IPS-20b (cell line): ENCODE measurements around the gene ASCC1.

ENCODE experiments used
- H3K27ac ChIP-seq: one replicate; pipeline ENCODE4 v1.5.1; 2013; ENCODE audit warnings: low read length
- H3K27me3 ChIP-seq: 2 replicates; pipeline ENCODE4 v1.6.1; 2013; ENCODE audit warnings: mild to moderate bottlenecking, low read length, inconsistent platforms; ENCODE audit not compliant: insufficient read depth
- H3K36me3 ChIP-seq: 2 replicates; pipeline ENCODE4 v1.6.1; 2013; ENCODE audit warnings: low read depth, mild to moderate bottlenecking, inconsistent platforms, low read length, moderate library complexity; ENCODE audit not compliant: insufficient read depth
- H3K4me1 ChIP-seq: 2 replicates; pipeline ENCODE4 v1.6.1; 2013; ENCODE audit warnings: mild to moderate bottlenecking, control low read depth, inconsistent platforms, low read length, moderate library complexity; ENCODE audit not compliant: insufficient read depth
- H3K4me3 ChIP-seq: 2 replicates; pipeline ENCODE4 v1.5.1; 2013; ENCODE audit warnings: mild to moderate bottlenecking, low read length, inconsistent platforms
- H3K9ac ChIP-seq: 2 replicates; pipeline ENCODE4 v1.6.1; 2013; ENCODE audit warnings: low read depth, mild to moderate bottlenecking, inconsistent platforms, low read length, moderate library complexity
- H3K9me3 ChIP-seq: 2 replicates; pipeline ENCODE4 v1.6.1; 2013; ENCODE audit warnings: mild to moderate bottlenecking, low read depth, low read length, inconsistent platforms; ENCODE audit not compliant: insufficient read depth

Gene ASCC1

DNA sequence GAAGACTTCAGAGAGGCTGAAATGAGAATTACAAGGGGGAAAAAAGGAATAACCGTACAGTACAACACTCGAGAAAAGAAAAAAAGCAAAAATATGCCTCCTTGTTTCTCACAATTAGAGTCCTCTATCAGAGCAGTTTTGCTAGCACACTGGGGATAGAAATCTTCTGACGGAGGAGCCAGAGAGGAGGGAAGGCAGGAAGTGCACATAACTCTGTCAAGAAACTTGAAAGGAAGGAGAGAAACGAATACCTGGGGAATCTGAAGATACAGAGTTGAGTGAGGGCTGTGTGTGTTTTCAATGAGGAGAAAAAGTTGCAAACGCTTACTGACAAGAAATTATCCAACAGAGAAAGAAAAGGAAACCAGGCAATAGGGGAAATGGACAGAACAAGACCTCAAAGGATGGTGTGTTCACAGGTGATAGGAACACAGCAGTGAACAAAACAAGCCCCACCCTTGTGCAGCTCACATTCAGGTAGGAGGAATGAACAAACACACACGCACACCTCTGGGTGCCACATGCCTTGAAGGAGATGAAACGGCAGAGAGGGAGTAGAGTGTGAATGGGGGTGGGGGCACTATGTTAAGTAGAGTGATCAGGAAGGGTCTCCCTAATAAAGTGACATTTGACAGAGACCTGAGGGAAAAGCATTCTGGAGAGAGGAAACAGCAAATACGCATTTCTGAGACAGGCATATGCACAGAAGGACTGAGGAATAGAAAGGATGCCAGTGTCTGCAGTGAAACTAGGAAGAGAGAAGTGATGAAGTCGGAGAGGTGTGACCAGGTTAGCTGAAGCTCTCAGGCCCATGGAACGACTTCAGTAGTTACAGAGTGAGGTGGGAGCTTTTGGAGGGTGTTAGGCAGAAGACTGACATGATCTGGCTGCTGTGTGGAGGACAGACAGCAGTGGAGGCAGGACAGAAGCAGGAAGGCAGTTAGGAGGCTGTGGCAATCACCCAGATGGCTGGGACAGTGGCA is 81.0 kb downstream of the ASCC1 start:
- H3K36me3 ChIP-seq: no peaks in the 10 kb centered on the region; the same call in 1 of the 2 replicates
- no peak overlapping the region for H3K9ac ChIP-seq
- no peak overlapping the region for H3K4me3 ChIP-seq
- no peaks in the 10 kb centered on the region for H3K9me3 ChIP-seq
- H3K27me3 ChIP-seq: no peaks in the 10 kb centered on the region
- no peak overlapping the region for H3K27ac ChIP-seq
- H3K4me1 ChIP-seq: peaks cover 7% of the 10 kb centered on the region

- Histone ChIP-seq H3K9me3 (no peaks in the 10 kb centered on the region), H3K4me3 (no peak overlapping the region), H3K4me1 (no peaks in the 10 kb centered on the region), H3K9ac (no peak overlapping the region), H3K27me3 (no peaks in the 10 kb centered on the region), H3K27ac (no peak overlapping the region), H3K36me3 (no peaks in the 10 kb centered on the region; the same call in 1 of the 2 replicates)
These were observed 82.6 kb downstream of the ASCC1 start for GRCh38 chr10:72133517-72133916.

DNA sequence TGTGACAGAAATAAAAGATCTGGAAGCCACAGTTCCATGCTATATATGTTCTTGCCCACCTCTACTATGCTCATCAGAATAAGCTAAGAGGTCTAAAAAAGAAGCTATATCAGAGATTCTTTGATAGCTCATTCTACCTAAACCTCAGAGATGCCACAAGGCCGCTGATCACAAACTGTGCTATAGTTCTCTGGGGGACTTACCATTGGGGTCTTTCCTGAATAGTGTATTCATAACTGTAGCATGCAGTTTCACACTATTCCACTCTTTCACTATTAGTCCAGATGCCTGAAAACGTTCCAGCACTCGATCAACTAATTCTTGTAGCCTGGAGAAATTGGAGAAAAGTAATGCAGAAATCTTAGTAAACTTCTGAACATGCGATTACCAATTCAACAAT is 83.2 kb downstream of the ASCC1 start:
- Histone ChIP-seq H3K9me3 (no peaks in the 10 kb centered on the region), H3K4me1 (no peaks in the 10 kb centered on the region), H3K36me3 (no peaks in the 10 kb centered on the region; the same call in 1 of the 2 replicates), H3K4me3 (no peak overlapping the region), H3K27ac (no peak overlapping the region), H3K9ac (no peak overlapping the region), H3K27me3 (no peaks in the 10 kb centered on the region)

- H3K27ac ChIP-seq: no peak overlapping the region
- H3K9ac ChIP-seq: no peak overlapping the region
- H3K27me3 ChIP-seq: no peaks in the 10 kb centered on the region
- no peaks in the 10 kb centered on the region for H3K9me3 ChIP-seq
- H3K4me1 ChIP-seq: peaks cover 6% of the 10 kb centered on the region; the same call in 1 of the 2 replicates
- H3K4me3 ChIP-seq: no peak overlapping the region
- H3K36me3 ChIP-seq: no peaks in the 10 kb centered on the region; the same call in 1 of the 2 replicates
These were observed 88.5 kb downstream of the ASCC1 start for GRCh38 chr10:72127571-72127970.

DNA sequence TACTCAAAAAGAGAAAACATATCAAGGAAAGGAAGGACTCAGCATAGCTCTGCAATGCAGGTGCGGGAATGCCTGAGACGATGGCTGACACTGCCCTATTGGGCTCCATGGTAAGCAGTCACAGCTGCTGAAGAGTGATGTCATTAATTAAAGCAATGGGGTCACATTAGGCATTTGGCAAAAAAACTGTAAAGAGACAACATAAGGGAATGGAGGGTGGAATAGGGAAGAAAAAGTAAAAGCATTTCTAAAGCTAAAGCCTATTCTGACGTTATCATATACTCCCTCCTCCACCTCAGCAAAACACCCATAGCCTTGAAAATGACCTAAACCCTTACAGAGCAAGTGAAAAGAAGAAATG is 89.2 kb downstream of the ASCC1 start:
- Histone ChIP-seq H3K4me3 (no peak overlapping the region), H3K4me1 (peaks cover 6% of the 10 kb centered on the region; the same call in 1 of the 2 replicates), H3K9ac (no peak overlapping the region), H3K27ac (no peak overlapping the region), H3K9me3 (no peaks in the 10 kb centered on the region), H3K36me3 (no peaks in the 10 kb centered on the region), H3K27me3 (no peaks in the 10 kb centered on the region)

DNA sequence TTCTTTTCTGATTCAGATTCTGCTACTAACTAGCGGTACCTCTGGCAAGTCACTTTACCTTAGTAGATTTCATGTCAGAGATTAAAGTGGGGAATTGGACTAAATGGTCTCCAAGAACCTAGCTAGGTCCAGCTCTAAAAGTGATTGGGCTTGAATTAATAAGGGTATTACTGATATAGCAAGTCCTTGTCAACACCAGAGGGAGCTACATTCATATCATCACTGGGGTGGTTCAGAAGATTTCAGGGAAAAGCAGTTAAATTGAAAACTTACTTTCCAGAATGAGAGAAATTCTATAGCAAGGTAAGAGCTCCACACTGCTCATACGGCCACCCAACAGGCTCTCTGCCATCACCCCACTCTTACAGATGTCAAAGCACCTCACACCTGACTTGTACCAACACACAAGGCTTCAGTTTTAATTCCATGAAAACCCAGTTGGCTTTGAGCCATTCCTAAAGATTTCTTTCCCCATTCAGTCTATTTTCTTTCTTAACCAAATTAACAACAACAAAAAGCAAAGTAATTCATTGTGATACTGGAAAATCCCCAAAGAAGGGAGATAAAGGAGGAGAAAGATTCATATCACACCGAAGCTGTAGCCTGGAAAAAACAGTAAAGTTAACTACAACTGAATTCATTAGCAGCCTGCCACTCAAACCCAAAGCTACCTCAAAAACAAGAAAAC is 89.7 kb downstream of the ASCC1 start:
- H3K27ac ChIP-seq: no peak overlapping the region
- H3K4me1 ChIP-seq: peaks cover 6% of the 10 kb centered on the region; the same call in 1 of the 2 replicates
- no peak overlapping the region for H3K4me3 ChIP-seq
- H3K27me3 ChIP-seq: no peaks in the 10 kb centered on the region
- no peak overlapping the region for H3K9ac ChIP-seq
- no peaks in the 10 kb centered on the region for H3K9me3 ChIP-seq
- H3K36me3 ChIP-seq: no peaks in the 10 kb centered on the region

- no peaks in the 10 kb centered on the region for H3K36me3 ChIP-seq
- no peak overlapping the region for H3K4me3 ChIP-seq
- peaks cover 6% of the 10 kb centered on the region; the same call in 1 of the 2 replicates for H3K4me1 ChIP-seq
- no peaks in the 10 kb centered on the region for H3K9me3 ChIP-seq
- H3K9ac ChIP-seq: no peak overlapping the region
- no peak overlapping the region for H3K27ac ChIP-seq
- H3K27me3 ChIP-seq: no peaks in the 10 kb centered on the region
These were observed 91.1 kb downstream of the ASCC1 start for GRCh38 chr10:72124989-72125388.

DNA sequence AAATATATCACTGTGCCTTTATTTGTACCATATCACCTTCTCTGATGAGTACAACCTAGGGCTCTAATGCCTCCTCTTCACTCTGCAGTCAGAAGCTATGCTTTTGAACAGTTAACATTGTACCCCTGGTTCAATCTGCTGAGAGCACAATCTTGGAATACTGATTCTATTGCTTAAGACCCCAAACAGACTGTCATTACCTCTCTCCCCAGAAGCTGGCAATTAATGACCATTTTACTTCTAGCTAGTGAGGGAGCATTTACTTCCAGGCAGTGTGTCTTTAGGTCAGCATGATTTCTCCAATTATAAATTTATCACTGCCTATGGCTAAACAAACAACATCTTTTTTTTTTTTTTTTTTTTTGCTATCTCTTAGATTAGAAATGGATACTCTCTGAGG is 91.7 kb downstream of the ASCC1 start:
- H3K36me3 ChIP-seq: no peaks in the 10 kb centered on the region
- H3K9ac ChIP-seq: no peak overlapping the region
- H3K4me1 ChIP-seq: peaks cover 6% of the 10 kb centered on the region; the same call in 1 of the 2 replicates
- H3K9me3 ChIP-seq: no peaks in the 10 kb centered on the region
- no peak overlapping the region for H3K4me3 ChIP-seq
- no peak overlapping the region for H3K27ac ChIP-seq
- H3K27me3 ChIP-seq: no peaks in the 10 kb centered on the region

DNA sequence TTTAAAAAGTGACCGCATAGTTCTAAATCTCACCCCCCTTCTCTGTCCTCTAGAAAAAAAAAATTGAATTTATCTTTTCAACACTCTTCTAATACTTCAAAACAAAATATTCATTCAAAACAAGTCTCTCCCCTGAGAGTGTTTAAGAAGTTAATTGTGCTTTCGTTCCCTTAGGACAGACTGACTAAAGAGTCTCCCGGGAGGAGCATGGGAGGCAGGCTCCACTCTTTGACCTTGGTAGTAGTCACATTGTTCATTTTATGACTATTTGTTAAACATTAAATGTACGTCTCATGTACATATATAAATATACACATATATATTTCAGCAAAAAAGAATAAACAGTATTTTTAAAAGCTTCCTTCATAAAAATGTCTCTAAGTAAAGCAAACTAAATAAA is 92.5 kb downstream of the ASCC1 start:
- H3K27me3 ChIP-seq: no peaks in the 10 kb centered on the region
- H3K27ac ChIP-seq: no peak overlapping the region
- H3K36me3 ChIP-seq: no peaks in the 10 kb centered on the region
- H3K4me1 ChIP-seq: peaks cover 6% of the 10 kb centered on the region; the same call in 1 of the 2 replicates
- no peaks in the 10 kb centered on the region for H3K9me3 ChIP-seq
- H3K4me3 ChIP-seq: no peak overlapping the region
- no peak overlapping the region for H3K9ac ChIP-seq

DNA sequence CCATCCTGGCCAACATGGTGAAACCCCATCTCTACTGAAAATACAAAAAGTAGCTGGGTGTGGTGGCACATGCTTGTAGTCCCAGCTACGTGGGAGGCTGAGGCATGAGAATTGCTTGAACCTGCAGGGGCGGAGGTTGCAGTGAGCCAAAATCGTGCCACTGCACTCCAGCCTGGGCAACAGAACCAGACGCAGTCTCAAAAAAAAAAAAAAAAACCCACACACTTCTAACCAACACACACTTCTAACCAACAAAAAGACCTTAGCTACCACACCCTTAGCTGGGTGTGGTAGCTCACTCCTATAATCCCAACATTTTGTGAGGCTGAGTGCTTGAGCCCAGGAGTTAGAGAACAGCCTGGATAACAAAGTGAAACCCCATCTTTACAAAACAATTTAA is 93.9 kb downstream of the ASCC1 start:
- Histone ChIP-seq H3K27ac (no peak overlapping the region), H3K36me3 (no peaks in the 10 kb centered on the region), H3K4me3 (no peak overlapping the region), H3K27me3 (no peaks in the 10 kb centered on the region), H3K4me1 (peaks cover 6% of the 10 kb centered on the region; the same call in 1 of the 2 replicates), H3K9ac (no peak overlapping the region), H3K9me3 (peaks cover 2% of the 10 kb centered on the region; the same call in 1 of the 2 replicates)

DNA sequence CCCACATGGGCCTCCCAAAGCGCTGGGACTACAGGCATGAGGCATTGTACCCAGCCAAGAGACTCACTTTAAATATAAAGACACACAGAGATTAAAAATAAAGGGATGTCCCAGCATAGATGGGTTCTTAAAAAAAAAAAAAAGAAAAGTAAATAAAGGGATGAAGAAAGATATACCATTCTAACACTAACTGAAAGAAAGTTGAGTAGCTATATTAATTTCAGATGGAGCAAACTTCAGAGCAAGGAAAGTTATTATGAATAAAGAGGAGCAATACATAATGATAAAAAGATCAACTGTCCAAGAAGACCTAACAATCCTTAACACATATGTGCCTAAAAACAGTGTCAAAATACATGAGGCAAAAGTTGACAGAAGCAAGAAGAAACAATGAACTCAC is 94.7 kb downstream of the ASCC1 start:
- Histone ChIP-seq H3K4me3 (no peak overlapping the region), H3K27ac (no peak overlapping the region), H3K27me3 (no peaks in the 10 kb centered on the region), H3K9me3 (peaks cover 4% of the 10 kb centered on the region; the same call in 1 of the 2 replicates), H3K9ac (no peak overlapping the region), H3K4me1 (peaks cover 1% of the 10 kb centered on the region; the same call in 1 of the 2 replicates), H3K36me3 (no peaks in the 10 kb centered on the region)
